NCI-H1436 treated with DMSO at 0.1 percent for 48 hours (cell line): ENCODE results near the gene GLUD1.
"Not testable (repeated sequence)": the region's sequence is repeated elsewhere in the genome, so short reads cannot be mapped to it uniquely, and the experiment has no call there.

Experiments used
- DNase-seq: peaks from one replicate; lab custom pipeline; 2025; lab: John Stamatoyannopoulos, UW

The GLUD1 gene

DNA sequence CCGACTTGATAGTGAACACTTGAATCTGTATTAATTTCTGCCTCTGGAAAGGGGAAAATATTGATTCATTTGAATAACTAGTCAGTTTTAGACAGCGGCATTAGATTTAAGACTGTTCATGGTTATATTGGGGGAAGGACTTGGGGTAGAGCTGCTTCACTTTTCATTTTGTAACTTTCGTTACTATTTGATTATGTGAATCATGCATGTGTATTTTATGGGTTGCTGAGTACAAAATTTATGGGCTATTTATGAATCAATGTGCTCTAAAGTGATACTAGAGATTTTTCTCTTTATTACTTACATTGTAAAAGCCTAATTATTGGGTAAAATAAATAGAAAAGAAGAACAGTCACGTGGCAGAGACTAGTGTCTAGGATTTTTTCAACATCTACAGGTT, 4.9 kb downstream of the GLUD1 start:
- no peak for DNase-seq

DNA sequence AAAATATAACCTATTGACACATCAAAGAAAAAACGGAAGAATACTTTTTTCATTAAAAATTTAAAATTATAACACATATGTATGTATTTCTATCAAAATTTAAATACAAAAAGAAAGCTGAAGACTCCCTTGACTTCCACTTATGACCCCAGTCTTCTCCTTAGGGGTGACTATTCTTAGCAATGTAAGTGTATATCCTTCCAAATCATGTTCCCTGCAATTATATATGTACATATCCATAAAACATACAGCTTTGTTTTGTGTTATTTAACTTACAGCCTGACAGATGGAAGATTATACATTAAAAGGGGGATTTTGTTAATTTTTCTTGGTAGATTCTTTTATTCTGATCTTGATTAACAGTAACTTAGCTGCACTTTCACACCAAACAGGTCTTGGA, 9.1 kb downstream of the GLUD1 start:
- no peak for DNase-seq

DNA sequence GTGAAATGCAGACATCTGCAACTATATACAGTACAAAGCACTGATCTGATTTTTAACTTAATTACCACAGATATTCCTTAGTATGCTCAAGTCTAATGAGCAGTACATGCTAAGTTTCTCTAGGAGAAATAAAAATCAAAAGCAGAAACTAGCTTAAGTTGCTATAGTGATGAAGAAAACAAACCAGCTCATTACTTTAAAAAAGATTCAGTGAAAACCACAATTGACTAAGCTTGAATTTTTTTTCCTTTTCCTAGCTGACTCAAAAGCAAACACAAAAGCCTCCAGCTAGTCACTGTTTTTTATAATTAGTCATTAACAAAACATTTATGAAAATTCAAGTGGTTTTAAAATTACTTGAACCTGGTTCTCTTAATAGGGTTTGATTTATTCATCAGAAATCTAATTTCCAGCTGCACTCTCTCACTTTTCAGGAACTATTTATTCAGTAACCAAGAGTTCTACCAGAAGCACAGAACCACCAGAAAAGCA, 10.3 kb downstream of the GLUD1 start:
- DNase-seq = not testable (repeated sequence)

- DNase-seq = not testable (repeated sequence)
Measured at GRCh38 chr10:87083576-87084290, 10.9 kb downstream of the GLUD1 start.

DNA sequence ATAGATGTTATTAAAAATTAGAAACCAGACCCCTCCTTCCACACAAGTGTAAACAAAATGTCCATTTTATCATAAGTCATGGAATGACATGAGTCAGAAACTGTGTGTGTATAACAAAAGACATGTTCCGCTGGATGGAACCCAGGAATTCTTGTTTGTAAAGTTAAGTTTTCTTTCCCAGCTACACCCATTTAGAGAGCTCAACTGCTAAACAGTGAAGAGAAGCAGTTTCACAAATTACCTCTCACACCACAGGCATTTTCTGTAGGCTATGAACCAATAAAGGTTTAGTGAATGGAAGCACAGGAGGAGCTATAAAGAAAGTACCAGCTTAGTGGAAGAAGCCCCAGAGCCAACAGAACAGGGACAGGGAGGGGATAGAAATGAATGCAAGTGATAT, 12.4 kb downstream of the GLUD1 start:
- DNase-seq = not testable (repeated sequence)

GRCh38 chr10:87081574-87081973, 13.1 kb downstream of the GLUD1 start:
- not testable (repeated sequence) for DNase-seq

DNA sequence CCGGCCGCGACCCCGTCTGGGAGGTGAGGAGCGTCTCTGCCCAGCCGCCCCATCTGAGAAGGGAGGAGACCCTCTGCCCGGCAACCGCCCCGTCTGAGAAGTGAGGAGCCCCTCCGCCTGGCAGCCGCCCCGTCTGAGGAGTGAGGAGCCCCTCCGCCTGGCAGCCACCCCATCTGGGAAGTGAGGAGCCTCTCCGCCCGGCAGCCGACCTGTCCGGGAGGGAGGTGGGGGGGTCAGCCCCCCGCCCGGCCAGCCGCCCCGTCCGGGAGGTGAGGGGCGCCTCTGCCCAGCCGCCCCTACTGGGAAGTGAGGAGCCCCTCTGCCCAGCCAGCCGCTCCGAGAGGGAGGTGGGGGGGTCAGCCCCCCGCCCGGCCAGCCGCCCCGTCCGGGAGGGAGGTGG, 14.0 kb downstream of the GLUD1 start:
- not testable (repeated sequence) for DNase-seq

DNA sequence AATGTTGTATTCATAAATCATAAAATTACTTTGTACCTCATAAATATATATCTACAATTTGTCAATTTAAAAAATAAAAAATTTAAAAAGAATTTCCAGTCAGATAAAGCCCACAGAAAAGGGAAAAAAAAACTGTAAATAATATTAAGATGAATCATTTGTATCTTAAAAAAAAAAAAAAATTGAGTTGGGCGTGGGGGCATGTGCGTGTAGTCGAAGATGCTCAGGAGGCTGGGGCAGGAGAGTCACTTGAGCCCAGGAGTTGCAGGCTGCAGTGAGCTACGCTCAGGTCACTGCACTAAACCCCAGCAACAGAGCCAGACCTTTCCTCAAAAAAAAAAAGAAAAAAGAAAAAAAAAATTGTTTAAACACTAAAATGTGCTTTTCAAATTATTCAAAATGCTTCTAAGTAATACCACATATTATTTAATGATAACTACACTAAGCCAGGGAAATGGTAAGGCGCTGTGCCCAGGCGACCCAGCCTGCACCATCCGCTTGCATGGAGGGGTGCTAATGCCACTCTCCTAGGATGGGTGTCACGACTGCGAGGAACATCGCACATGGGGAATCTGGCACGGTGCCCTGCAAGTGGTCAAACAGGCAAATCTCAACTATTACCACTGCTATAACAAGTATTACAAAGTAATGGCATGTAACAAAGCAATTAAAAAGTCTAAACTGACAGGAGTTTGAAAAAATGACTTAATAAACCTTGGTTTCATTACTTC, 15.4 kb downstream of the GLUD1 start:
- no peak for DNase-seq

GRCh38 chr10:87076421-87076820, 18.2 kb downstream of the GLUD1 start:
- DNase-seq = not testable (repeated sequence)

- DNase-seq = no peak
Measured at GRCh38 chr10:87072449-87072848, 22.2 kb downstream of the GLUD1 start.

DNA sequence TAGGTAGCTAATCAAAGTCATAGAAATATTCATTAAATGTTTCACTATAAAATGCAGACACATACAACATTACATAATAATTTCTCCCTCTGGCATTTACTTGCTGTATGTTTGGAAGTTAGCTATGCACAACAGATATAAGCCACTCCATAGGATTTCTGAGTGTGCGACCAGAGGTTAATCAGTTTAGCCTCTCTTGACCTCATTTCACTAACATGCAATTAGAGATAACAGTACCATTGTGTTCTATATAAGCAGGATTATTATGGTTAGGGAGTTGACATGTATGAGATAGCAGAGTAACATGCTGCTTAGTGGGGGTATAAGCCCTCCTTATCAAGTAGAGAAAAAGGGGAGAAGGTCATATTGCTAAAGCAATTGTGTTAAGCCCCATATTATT, 26.4 kb downstream of the GLUD1 start:
- DNase-seq = no peak

GRCh38 chr10:87066865-87067264, 27.8 kb downstream of the GLUD1 start:
- no peak for DNase-seq

- no peak for DNase-seq
Measured at GRCh38 chr10:87066178-87066577, 28.5 kb downstream of the GLUD1 start.

DNA sequence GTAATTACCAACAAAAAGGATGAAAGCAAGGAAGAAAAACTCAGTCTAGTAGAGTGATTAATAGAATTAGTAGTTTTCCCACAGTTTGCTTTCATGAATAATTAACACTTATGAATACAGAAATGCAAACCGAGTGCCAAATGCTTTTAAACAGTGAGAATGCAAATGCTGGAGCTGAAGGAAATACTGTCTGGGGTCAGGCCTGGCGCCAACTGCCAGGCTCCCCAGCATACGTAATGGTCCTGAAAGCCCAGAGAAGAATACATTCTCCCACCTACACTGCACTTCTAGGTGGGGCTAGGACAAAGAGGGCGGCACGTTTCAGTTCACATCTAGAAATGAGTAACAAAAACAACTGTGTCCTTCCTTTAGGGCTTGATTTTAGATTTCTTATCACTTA, 30.0 kb downstream of the GLUD1 start:
- DNase-seq = no peak

DNA sequence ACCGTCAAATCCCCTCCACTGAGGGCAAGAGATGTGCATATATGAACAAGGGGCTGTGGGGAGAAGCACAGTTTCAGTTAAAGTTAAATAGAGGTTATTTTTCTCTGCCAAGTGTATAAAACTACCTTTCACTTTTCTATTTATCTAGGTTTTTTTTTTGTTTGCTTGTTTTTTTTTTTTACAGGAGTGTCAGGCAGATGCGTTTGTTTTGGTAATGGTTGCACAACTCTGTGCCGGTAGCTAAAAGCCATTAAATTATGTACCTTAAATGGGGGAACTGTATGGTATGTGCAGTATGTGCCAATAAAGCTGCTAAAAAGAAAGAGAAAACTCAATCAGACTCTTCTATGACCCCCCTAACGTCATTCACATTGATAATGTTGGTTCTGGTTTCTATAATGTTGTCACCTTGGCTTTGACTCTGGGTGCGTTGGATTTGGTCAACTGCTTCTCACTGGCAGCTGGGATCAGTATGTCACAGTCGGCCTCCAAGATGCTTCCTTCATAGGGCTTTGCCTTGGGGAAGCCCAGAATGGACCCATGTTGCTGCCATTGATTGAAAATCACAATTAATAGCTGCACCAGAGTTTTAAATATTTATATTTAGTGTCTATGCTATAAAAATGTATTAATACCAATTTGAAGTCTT, 34.2 kb downstream of the GLUD1 start:
- DNase-seq = no peak

GRCh38 chr10:87059401-87059800, 35.2 kb downstream of the GLUD1 start:
- DNase-seq = no peak

DNA sequence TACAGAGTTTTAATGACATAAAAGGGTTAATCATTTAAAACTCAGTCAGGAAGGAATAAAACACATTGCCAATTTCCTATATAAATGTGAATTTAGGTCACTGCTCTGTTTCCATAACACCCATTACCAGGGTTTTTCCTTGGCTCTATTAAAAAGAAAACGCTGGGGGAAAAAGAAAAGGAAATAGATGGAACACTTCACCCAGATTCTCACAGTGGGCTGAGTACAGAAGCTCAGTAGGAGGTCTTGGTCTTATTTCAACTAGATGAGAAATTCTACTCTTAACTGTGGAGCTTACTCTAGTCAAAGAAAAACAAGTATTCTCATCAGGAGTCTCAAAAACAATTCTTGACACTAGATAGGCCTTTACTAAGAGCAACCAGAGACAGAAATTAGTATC, 36.5 kb downstream of the GLUD1 start:
- DNase-seq = no peak

DNA sequence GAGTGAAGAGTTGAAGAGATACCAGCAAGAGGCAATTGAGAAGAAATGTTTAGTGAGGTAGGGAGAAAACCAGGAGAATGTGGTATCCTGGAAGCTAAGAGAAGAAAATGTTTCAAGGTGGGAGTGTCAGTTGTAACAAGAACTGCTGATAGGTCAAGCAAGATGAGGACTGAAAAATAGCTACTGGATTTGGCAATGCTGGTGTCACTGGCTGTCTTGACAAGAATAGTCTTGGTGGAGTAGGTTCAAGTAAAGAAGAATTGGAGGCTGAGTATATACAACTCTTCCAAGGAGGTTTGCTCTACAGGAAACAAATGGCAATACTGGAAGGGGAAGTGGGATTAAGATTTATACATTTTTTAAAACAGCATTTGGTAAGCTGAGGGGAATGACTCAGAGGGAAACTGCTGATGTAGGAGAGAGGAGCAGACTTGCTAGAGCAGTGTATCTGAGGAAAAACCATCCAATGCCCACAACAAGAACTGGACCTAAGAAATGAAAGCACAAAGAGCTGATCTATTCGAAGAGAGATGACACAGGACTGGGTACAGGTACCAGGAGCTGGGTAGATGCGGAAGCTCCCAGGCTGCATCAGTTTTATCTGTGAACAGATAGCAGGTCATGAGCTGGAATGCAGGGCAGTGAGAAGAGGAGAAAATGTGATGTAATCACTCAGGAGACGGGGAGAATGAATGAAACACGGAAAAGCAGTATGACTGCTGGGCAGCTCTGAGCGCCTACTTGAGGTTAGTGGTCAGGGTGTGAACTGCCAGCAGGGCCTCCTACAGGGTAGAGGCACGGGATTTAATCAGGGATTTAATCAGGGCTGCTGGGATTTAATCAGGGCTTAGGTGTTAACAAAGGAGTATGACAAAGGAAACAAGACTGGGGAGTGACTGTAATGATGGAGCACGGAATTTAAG, 40.0 kb downstream of the GLUD1 start:
- DNase-seq = no peak

GRCh38 chr10:87053577-87054181, 41.0 kb downstream of the GLUD1 start:
- DNase-seq = no peak

DNA sequence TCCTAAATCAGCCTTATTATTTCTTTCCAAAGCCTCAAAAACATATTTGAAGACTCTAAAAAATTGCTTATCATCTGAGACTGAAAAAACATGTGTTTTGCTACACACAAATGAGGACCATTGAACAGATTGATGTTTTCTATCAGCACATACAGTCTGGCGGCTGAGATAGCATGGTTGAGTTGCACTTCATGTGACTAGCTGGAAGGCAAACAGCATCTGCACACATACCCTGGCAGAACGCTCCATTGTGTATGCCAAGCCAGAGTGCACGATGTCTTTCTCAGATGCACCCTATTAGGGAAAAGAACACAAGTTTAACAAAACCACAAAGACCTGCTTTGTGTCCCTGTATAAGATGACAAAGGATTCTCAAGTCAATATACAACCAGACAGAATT, 41.5 kb downstream of the GLUD1 start:
- no peak for DNase-seq

DNA sequence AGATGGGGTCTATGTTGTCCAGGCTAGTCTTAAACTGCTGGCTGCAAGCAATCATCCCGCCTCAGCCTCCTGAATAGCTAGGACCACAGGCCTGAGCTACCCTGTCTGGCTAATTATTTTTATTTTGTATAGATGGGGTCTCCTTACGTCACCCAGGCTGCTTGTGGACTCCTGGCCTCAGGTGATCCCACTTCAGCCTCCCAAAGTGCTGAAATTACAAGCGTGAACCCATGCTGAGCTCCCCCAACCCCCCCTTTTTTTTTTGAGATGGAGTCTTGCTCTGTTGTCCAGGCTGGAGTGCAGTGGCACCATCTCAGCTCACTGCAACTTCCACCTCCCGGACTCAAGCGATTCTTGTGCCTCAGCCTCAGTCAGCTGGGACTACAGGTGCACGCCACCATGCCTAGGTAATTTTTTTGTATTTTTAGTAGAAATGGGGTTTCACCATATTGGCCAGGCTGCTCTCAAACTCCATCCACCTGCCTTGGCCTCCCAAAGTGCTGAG, 49.2 kb downstream of the GLUD1 start:
- DNase-seq = no peak
